NCI-H1694 treated with DMSO at 0.1 percent for 48 hours (cell line): ENCODE results near the gene DSTYK.
A peak's percentile ranks its signal among the peaks of the same experiment; 100 is the strongest.
"Not testable (repeated sequence)": the region's sequence is repeated elsewhere in the genome, so short reads cannot be mapped to it uniquely, and the experiment has no call there.

ENCODE experiments used
- DNase-seq: peaks from one replicate; lab custom pipeline; 2025; lab: John Stamatoyannopoulos, UW

Gene DSTYK

GRCh38 chr1:205170532-205171269, 40.8 kb downstream of the DSTYK start:
- DNase-seq: no peak

- DNase-seq: no peak
Observed at GRCh38 chr1:205169248-205169647, 42.3 kb downstream of the DSTYK start.

- DNase-seq: no peak
Observed at GRCh38 chr1:205168291-205168690, 43.2 kb downstream of the DSTYK start.

DNA sequence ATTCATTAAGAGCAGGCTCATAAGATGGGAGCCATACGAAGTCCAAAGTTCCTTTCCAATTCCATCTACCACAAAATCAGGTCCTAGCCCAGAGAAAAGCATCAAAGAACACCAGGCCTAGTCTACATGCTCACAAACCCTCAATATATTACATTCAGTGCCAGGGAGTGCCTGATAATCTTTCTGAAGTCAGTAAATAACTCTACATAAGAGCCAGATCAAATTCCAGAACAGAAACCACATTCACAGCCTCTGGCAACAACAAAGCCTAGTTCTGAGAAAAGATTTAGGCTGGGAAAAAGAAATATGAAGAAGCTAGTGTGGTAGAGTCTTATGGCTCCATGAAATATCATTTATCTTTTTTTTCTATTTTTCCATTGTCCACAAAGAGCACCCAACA, 49.2 kb downstream of the DSTYK start:
- no peak for DNase-seq

DNA sequence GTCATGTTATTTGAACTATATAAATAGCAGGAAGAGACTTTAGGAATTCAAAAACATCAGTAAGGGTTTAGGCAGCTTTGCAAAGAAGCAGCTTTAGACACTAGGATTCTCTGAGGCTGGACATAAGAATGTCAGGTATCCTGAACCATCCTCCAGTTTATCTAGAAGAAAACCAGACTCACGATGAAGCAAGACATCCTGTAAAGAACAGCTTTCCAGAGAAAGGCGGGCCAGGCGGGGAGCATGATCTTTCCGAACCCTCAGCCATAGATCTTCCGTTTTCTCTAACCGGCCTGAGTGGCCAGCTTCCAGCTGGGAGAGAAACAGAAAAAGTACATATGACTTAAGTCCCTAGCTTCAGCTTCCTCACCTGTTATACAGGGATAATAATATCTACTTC, 50.4 kb downstream of the DSTYK start:
- DNase-seq: no peak

GRCh38 chr1:205158048-205158616, 53.4 kb downstream of the DSTYK start:
- no peak for DNase-seq

GRCh38 chr1:205155665-205156377, 55.7 kb downstream of the DSTYK start:
- DNase-seq: not testable (repeated sequence)

GRCh38 chr1:205152505-205152904, 59.0 kb downstream of the DSTYK start:
- DNase-seq: no peak

GRCh38 chr1:205150651-205151428, 60.7 kb downstream of the DSTYK start:
- DNase-seq: no peak

- DNase-seq: no peak
Observed at GRCh38 chr1:205147191-205147835, 64.2 kb downstream of the DSTYK start.

GRCh38 chr1:205144751-205145150, 66.8 kb downstream of the DSTYK start:
- no peak for DNase-seq

- no peak for DNase-seq
Observed at GRCh38 chr1:205144046-205144720, 67.3 kb downstream of the DSTYK start.

DNA sequence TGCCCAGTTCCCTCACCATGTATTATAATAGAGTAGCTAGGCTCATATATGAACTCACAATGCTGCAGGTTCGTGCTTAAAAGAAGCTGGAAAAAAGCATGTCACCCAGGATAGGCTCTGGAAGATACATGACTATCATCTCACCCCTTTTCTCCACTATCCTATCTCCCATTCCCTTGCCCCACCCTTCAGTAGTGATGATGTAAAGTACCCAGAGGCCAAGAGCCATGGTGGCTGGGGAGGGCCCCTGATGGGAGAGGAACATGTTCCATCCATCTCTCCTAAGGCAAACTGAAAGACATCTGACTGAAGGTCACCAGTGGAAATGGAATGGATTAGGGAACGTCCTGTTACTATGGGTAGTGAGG, 69.4 kb downstream of the DSTYK start:
- DNase-seq: no peak

- peak; percentile 73 for DNase-seq
Observed at GRCh38 chr1:205141236-205142101, 70.0 kb downstream of the DSTYK start.

GRCh38 chr1:205140113-205140512, 71.4 kb downstream of the DSTYK start:
- DNase-seq: no peak

DNA sequence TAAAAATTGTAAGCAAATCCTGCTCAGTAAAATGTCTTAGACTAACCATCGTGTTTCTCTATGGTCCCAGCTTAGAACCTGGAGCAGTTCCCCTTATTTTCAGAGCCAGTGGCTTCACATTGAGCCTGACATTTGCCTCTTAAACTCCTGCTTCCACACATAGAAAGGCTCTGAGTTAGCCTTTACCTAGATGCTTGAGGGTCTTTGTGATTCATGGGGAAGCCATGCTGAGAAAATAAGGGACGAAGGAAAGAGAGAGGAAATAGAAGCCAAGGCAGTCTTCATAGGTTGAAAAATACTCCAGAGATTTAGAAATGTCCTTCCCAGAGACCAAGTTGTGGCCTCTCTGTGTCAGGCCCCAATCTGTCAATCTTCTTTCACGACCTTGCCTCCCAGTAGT, 73.6 kb downstream of the DSTYK start:
- DNase-seq: no peak

GRCh38 chr1:205133287-205133686, 78.2 kb downstream of the DSTYK start:
- DNase-seq: no peak

DNA sequence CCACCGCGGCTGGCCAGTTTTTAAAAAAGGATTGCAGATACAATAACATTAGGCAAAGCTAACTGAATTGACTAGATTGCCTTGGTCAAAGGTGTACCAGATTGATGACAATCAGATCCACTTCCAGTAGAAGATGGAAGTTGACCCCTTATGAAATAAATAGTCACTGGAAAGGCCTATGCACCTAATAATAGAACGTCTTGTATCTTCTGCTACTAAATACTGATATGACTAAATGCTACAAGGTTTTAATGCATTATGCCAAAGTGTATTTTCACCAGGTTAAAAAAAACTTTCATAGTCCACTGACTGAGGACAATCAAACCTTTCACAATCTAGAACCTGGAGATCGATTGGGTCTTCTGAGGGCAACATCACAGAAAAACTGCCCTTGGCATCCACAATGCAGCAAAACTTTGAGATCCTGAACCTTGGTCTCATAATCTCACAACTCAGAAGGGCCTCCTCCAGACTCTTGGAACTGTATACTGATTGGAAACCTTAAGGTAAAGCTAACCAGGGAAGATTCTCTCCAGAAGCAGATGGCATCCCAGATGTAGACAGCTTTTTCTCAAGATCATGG, 82.0 kb downstream of the DSTYK start:
- DNase-seq: no peak

GRCh38 chr1:205128050-205128449, 83.5 kb downstream of the DSTYK start:
- no peak for DNase-seq

GRCh38 chr1:205127646-205128045, 83.9 kb downstream of the DSTYK start:
- DNase-seq: no peak
